OCI-LY7 (cell line): Measurements from ENCODE around the gene PLA2G4E.

Experiments used
- EZH2phosphoT487 ChIP-seq: fragments of 200-600 bp; sonication (generic); IDR thresholded peaks from 2 replicates; pipeline ENCODE4 v1.6.1; 2018; ENCODE audit warnings: low read depth, borderline replicate concordance, mild to moderate bottlenecking, mixed run types, antibody characterized with exemption, low read length, moderate library complexity, mixed read lengths
- TF ChIP-seq, protein P1 (sequence below): fragments of 200-600 bp; sonication (generic); conservative IDR thresholded peaks from 2 replicates; pipeline ENCODE4 v1.5.1; 2014; ENCODE audit warnings: mild to moderate bottlenecking, antibody characterized with exemption, low read length, moderate library complexity, mixed read lengths

DNA sequence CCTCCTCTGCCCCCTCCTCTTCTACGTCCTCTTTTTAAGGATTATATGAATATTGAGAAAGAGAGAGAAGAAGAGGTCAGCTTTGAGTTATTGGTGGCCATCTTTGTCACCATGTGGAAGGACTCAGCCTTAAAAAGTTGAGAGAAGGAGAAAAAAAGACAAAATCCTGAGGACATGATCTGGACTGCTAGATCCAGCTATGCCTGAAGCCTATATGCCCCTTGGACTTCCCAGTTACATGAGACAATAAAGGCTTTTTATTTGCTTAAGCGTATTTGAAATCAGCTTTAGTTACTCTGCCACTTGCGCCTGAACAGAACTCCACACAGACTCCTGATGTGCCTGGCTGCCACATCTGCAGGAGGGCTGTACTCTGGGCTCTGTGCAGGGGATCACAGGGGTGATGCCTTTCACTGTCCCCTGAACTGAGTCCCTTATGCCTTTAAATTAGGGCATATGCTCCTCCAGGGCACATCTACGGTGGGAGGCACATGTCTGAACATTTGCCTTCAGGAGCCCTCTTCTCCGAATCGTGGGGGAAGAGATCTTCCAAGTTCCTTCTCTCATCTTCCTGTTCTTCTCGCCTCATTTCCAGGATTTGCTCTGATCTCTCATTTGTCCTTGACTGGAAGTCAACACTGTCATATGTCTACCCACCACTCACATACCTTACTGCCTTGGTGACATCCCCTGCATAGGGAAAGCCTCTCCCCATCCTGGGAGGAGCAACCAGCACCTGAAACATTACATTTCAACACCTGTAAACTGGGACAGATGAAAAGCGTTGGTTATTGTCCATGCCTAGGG, 14.0 kb upstream of the PLA2G4E start:
- TF ChIP-seq, protein P1, sequence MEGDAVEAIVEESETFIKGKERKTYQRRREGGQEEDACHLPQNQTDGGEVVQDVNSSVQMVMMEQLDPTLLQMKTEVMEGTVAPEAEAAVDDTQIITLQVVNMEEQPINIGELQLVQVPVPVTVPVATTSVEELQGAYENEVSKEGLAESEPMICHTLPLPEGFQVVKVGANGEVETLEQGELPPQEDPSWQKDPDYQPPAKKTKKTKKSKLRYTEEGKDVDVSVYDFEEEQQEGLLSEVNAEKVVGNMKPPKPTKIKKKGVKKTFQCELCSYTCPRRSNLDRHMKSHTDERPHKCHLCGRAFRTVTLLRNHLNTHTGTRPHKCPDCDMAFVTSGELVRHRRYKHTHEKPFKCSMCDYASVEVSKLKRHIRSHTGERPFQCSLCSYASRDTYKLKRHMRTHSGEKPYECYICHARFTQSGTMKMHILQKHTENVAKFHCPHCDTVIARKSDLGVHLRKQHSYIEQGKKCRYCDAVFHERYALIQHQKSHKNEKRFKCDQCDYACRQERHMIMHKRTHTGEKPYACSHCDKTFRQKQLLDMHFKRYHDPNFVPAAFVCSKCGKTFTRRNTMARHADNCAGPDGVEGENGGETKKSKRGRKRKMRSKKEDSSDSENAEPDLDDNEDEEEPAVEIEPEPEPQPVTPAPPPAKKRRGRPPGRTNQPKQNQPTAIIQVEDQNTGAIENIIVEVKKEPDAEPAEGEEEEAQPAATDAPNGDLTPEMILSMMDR, result no peak
- TF ChIP-seq EZH2phosphoT487, result no peak
